HG02759 (cell line): Measurements from ENCODE around the gene ZDHHC7.
"Not testable (repeated sequence)": the region's sequence is repeated elsewhere in the genome, so short reads cannot be mapped to it uniquely, and the experiment has no call there.

ENCODE experiments used
- ATAC-seq: cut with Tn5 transposase; IDR thresholded peaks from one replicate; pipeline ENCODE4 v1.9.1; 2021; ENCODE audit warnings: mild to moderate bottlenecking, moderate library complexity; ENCODE audit not compliant: unreplicated experiment

Gene ZDHHC7, protein sequence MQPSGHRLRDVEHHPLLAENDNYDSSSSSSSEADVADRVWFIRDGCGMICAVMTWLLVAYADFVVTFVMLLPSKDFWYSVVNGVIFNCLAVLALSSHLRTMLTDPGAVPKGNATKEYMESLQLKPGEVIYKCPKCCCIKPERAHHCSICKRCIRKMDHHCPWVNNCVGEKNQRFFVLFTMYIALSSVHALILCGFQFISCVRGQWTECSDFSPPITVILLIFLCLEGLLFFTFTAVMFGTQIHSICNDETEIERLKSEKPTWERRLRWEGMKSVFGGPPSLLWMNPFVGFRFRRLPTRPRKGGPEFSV

DNA sequence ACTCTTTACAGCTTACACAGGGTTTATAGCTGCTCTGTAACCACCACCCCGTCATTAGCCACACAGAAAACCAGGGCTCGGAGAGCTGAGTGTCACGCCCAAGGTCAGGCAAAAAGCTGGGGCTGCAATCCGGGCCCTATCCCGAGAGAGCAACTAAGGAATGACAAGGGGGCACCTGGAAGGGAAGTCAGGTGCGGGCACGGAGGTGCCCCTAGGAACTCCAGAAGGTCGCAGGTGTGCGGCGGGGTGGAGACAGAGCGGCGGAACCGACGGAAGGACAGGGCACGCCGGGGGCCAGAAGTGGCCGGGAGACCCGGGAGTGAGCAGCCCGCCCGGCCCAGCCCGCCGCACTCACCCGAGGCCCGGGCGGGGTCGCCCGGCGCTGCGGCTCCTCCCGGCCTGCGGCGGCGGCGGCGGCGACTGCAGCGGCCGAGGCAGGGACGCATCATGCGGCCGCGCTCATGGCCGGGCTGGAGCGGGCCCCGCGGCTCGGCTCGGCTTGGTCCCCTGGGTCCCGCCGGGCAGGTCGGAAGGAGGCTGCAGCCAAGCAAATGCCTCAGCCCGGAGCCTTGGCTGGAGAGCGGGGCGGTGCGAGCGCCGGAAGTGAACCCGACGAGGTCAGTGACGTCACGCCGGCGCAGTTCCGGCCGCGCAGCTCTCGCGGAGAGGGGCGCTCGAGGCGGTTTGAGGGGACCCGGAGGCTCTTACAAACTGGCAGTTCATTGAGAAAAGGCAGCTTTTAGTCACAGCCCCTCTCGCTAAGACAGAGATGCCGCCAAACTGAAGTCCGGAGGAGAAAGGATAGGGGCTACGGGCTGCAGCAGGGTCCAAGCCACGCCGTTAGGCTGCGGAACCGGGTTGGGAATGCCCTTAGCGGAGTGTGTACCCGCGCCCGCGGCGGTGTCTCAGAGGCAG, at the start of gene ZDHHC7:
Gene ZDHHC7, minus strand, starts transcription at position 605 of the 915 bp plus-strand sequence. CDS start 20,917 bp downstream, outside the sequence.
- ATAC-seq: peak; percentile 94

GRCh38 chr16:85058909-85059308, 47.6 kb upstream of the ZDHHC7 start:
- ATAC-seq: no peak

- peak; percentile 37 for ATAC-seq
Measured at GRCh38 chr16:85057948-85058347, 46.6 kb upstream of the ZDHHC7 start.

GRCh38 chr16:85057212-85057889, 46.0 kb upstream of the ZDHHC7 start:
- no peak for ATAC-seq

DNA sequence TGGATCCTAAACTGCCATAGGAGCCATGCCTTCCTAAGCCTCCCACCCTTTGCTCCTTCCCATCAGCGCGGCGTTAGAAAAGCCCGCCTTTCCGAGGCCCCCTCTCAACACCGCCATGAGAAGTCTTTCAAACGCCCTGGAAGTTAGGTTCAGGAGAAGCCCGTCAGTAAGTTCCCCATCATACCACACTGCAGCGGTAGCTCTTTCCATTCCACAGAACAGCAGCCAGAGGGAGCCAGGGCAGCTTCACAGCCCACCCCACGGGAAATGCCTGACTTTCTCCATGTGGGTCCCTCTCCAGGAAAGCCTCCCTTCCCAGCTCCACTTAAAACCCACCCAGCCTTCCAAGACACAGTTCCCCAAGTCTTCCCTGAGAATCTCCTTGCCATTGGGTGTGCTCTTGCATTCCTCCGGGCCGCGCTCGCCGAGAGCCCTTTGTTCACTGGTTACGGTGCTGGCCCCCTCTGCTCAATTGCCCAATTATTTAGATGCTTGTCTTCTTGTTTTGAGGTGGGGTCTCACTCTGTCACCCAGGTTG, 44.9 kb upstream of the ZDHHC7 start:
- no peak for ATAC-seq

GRCh38 chr16:85055493-85056210, 44.3 kb upstream of the ZDHHC7 start:
- peak; percentile 84 for ATAC-seq

DNA sequence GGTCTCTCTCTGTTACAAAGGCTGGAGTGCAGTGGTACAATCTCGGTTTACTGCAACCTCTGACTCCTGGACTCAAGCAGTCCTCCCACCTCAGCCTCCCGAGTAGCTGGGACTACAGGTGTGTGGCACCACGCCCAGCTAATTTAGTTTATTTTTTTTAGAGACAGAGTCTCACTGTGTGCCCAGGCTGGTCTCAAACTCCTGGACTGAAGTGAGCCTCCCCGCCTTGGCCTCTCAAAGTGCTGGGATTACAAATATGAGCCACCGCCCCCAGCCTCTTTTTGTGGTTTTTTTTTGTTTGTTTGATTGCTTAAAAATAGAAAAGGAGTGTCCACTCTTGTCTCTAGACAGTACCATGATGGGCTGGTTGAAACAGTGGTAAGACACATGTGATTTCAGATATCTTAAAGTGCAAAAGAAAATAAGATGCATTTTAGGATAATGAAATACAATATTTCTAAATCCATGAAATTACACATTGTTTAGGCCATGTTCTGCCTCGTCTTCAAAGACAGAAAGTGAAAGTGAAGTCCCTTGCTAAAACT, 43.7 kb upstream of the ZDHHC7 start:
- ATAC-seq: no peak

DNA sequence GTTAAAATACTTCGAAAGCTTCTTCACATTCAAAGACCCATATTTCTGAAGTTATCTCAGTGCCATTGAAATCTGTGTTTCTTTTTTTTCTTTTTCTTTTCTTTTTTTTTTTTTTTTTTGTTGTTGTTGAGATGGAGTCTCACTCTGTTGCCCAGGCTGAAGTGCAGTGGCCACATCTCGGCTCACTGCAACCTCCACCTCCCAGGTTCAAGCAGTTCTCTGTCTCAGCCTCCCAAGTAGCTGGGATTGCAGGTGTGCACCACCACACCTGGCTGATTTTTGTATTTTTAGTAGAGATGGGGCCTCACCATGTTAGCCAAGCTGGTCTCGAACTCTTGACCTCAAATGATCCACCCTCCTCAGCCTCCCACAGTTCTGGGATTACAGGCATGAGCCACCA, 43.0 kb upstream of the ZDHHC7 start:
- not testable (repeated sequence) for ATAC-seq

- no peak for ATAC-seq
Measured at GRCh38 chr16:85052536-85052935, 41.2 kb upstream of the ZDHHC7 start.

DNA sequence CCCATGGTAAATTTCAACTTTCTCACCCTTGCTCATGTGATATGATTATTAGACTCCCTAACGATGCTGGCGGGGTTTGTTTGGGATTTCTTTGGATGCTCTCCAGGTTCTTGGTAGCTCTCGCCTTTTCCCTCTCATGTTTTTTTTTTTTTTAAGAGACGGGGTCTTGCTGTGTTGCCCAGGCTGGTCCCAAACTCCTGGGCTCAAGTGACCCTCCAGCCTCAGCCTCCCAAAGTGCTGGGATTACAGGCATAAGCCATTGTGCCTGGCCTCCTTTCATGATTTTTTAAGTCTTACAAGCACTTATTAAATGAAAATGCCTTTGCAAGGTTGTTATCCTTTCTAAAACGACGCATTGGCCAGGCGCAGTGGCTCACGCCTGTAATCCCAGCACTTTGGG, 40.3 kb upstream of the ZDHHC7 start:
- no peak for ATAC-seq

DNA sequence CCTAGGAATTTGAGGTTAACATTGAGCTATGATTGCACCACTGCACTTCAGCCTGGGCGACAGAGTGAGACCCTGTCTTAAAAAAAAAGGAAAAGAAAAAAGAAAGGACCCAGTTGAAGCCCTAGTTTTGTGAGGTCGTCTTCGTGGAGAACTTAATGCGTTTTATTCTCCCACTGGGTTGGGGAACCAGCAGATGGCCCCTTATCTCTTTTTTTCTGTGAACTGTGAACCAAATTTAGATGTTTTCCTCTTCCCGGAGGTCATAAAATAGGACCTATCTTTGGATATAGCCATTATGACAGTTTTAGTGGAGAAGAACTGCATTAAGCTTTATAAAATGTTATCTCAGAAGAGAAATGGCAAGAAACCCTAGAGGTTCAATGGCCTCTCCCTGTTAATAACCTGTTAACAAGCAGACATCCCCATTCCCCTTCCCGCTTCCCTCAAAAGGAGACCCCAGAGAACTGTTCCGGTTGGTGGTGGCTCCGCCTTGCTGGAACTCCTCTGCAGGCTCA, 39.8 kb upstream of the ZDHHC7 start:
- no peak for ATAC-seq

- ATAC-seq: no peak
Measured at GRCh38 chr16:85049706-85050305, 38.5 kb upstream of the ZDHHC7 start.

GRCh38 chr16:85048921-85049562, 37.7 kb upstream of the ZDHHC7 start:
- no peak for ATAC-seq

GRCh38 chr16:85047867-85048455, 36.6 kb upstream of the ZDHHC7 start:
- no peak for ATAC-seq

DNA sequence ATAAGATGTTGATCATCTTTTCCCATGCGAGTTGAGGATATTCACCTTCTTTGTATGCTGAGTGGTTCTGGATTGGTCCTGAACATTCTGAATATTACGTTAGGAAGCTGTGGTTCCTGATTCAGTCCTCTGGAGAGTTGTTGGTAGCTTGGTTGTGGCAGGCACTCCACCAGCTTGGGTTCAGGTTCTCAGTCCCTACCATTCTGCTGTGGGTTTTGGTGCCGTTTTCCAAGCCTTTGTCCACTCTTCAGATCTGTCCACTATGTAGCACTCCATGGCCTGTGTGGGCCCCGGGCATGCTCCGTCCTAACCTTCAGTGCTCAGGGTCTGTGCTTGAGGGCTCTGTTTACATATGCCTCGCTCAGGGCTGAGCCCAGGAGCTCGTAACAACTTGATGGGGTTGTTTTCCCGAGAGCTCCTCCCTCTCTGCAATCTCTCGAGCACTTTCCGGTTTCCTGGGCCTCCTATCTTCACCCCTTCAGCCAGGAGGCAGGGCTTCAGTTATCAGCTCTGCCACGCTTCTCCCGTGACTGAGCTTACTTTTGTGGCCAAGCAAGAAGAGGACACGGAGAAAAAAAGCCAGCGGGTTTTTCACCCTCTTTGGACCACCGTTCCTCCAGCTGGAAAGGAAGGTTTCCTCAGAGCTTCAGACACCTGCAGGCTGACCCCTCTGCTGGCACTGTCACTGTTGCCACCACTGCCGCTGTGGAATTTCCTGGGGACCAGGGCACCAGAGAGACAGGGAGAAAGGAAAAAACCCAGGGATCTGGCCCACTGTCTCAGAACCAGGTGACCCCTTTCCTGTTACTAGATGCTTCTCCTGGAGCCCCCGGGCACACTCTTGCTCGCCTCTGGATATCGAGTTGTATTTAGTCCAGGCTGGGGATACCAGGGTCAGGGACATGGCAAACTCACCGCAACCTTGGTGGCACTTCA, 35.9 kb upstream of the ZDHHC7 start:
- no peak for ATAC-seq

GRCh38 chr16:85046472-85046916, 35.2 kb upstream of the ZDHHC7 start:
- ATAC-seq: no peak

GRCh38 chr16:85045641-85046471, 34.5 kb upstream of the ZDHHC7 start:
- no peak for ATAC-seq
